ENCODE data around the gene GCLC. TPM values are rescaled to one million over a fixed set of nuclear protein-coding genes. Genes with fewer than 3 reads are reported as not detected.

The GCLC gene
- total RNA-seq, 1 donor from 2014 or later, result 25.0 TPM

DNA sequence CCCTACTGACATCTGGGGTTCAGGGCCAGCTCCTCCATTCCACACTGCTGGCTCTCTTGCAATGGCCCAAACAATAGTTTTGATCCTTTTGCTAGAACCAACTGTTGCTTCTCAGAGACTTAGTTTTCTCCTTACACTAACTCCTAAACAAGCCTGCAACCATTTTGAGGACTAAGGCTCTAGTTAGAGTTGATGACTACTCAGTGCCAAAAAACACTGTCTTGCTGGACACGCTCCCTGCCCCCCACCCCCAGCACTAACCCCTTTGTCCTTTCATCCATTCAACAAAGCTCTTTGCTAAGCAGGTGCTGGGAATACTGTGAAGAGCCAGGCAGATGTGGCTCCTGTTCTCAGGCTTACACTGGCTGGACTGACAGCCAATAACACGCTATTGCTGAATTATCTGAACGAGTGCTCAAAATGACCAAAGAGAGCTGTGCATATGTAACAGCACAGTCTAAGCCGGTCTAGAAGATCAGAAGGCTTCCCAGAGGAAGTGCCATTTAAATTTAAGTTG is 17.6 kb downstream of the GCLC start:
- intact Hi-C loops (cut with micrococcal nuclease), result no loop called here
- Mint-ChIP-seq H3K36me3 (ENCODE audit: low read depth) (peaks cover 3% of the 10 kb centered on the region), H3K4me3 (no peak overlapping the region), H3K27ac (no peak overlapping the region), H3K9me3 (no peaks in the 10 kb centered on the region), H3K27me3 (no peaks in the 10 kb centered on the region), H3K4me1 (peaks cover 8% of the 10 kb centered on the region)
- DNase-seq, result no peak

DNA sequence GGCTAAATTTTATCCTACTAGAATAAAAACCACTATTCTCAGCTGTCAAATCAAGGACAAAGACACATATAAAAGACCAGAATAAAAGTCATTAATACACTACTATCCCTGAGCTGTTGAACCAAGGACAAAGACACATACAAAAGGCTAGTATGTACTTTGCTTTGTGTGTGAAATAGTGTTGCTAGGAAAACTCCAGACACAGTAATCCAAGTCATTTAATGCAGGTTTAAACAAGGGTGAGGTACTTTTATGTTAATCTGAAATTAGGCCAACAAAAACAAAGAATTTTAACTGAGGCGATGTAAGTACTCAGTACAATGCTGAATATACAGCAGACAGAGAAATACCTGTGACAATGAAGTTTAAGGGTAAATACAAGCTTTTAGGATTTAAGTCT is 18.9 kb downstream of the GCLC start:
- Mint-ChIP-seq H3K36me3 (ENCODE audit: low read depth) (no peaks in the 10 kb centered on the region), H3K4me1 (no peaks in the 10 kb centered on the region), H3K27me3 (no peaks in the 10 kb centered on the region), H3K9me3 (no peaks in the 10 kb centered on the region), H3K27ac (no peak overlapping the region), H3K4me3 (no peak overlapping the region)
- intact Hi-C loops (cut with micrococcal nuclease), result no loop called here
- no peak for DNase-seq

DNA sequence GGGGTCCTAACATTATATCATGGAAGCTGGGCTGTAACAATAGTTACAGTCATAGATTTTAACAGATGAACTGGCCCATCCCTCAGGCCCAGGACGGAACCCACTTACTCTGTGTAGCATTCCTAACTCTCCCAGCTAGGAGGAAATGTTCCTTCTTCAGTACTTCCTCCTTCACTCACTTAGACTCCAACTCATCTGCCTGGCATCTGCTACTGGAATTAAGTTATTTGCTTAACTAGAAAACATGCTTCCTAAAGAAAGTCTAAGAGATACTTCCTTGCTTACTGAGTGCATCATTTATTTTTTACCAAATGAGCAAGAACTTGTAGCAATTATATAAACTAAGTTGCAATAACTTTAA is 20.5 kb downstream of the GCLC start:
- Mint-ChIP-seq H3K4me1 (peaks cover 1% of the 10 kb centered on the region), H3K36me3 (ENCODE audit: low read depth) (peaks cover 2% of the 10 kb centered on the region)

DNA sequence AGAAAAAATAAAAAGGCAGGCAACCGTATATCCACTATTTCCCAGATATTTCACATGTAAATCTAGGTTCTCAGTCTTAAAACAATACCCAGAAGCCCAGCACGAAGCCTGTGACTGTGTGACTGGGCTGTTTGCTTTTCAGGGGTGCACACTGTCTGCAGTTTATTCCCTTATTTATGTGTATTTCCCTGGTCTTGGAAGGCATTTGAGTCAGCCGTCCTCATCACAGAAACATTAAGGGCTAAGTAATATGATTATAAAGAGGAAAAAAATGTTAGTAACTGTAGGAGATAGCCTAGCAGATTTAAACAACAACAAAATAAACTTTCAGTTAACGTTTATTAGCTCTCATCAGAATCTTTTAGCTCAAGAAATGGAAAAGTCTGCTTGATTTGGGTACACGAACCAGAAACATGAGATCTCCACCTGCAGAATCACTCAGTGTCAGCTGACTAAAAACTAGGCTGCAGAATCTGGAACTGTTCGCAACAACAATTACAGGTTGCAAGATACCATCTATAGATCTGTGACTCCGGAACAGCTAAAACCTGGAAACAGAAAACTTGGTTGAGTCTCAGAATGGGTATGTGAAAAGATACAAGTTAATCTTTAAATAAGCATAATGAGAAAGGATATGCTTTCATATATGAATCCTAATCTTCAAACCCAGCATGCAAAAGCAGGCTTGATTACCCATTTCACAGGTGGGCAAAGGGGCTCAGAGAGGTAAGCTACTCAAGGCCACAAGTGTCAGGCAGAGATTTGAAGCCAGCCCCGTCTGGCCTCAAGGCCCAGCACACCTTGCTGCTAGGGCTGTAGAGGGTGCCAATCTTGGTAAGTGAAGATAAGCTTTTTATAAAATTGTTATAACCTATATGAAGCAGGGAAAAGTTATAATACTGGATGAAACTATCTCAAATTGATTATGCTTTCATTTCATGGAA is 21.1 kb downstream of the GCLC start:
- intact Hi-C loops (cut with micrococcal nuclease), result no loop called here
- H3K9me3 Mint-ChIP-seq, result no peaks in the 10 kb centered on the region
- H3K27me3 Mint-ChIP-seq, result no peaks in the 10 kb centered on the region
- DNase-seq, result no peak
- no peak overlapping the region for H3K4me3 Mint-ChIP-seq
- peaks cover 2% of the 10 kb centered on the region for H3K36me3 Mint-ChIP-seq (ENCODE audit: low read depth)
- no peak overlapping the region for H3K27ac Mint-ChIP-seq
- H3K4me1 Mint-ChIP-seq, result peaks cover 5% of the 10 kb centered on the region

More for the DNA sequence above, 20.5 kb downstream of the GCLC start:
- no peak for DNase-seq
- intact Hi-C loops (cut with micrococcal nuclease), result no loop called here
- H3K4me3 Mint-ChIP-seq, result no peak overlapping the region
- no peaks in the 10 kb centered on the region for H3K9me3 Mint-ChIP-seq
- no peak overlapping the region for H3K27ac Mint-ChIP-seq
- H3K27me3 Mint-ChIP-seq, result no peaks in the 10 kb centered on the region

DNA sequence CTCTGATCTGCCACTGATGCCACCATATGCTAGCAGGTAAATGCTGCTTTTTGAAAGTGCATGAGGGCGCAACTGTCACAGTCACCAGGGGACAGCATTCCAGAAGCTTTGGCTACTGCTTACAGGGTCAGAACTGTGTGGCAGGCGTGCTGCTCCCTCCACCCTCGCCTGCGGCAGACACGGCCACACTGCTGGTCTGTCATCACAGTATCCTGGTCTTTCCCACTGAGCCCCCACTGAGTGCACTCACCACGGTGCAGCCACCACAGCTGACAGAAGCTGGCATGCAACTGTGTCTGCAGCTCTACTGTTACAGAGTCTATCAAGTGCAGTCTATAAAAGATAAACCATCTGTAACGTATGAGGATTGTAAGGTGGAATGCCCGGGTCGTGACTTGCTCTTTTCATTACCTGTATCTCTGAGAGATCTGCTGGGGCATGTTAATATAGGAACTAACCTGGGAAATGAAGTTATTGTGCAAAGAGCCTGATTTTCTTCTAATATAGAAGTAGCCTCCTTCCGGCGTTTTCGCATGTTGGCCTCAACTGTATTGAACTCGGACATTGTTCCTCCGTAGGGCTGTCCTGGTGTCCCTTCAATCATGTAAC is 24.5 kb downstream of the GCLC start:
- Mint-ChIP-seq H3K27ac (no peak overlapping the region), H3K4me1 (peaks cover 5% of the 10 kb centered on the region), H3K36me3 (ENCODE audit: low read depth) (peaks cover 6% of the 10 kb centered on the region), H3K27me3 (no peaks in the 10 kb centered on the region), H3K4me3 (no peak overlapping the region), H3K9me3 (no peaks in the 10 kb centered on the region)
- no peak for DNase-seq
- intact Hi-C loops (cut with micrococcal nuclease), result no loop called here

DNA sequence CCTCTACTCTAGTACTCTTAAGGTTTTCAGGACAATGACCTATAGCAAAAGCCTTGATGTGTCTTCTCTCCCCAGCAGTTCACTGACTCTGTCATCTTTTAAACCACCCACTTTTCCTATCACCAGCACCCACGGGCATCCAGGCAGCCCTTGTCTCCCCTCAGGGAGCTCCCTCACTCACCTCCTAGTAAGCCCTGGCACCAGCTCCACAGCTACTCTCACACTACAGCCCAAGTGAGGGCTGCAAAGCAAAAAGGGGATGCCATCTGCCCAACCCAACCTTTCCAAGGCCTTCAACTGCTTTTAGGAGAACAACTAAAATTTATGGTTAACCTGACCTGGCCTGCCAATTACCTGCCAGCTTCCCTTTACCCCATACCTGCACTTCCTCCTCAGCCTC is 26.0 kb downstream of the GCLC start:
- no peaks in the 10 kb centered on the region for H3K27me3 Mint-ChIP-seq
- H3K4me3 Mint-ChIP-seq, result no peak overlapping the region
- peaks cover 5% of the 10 kb centered on the region for H3K4me1 Mint-ChIP-seq
- intact Hi-C loops (cut with micrococcal nuclease), result no loop called here
- H3K9me3 Mint-ChIP-seq, result no peaks in the 10 kb centered on the region
- no peak for DNase-seq
- no peak overlapping the region for H3K27ac Mint-ChIP-seq
- H3K36me3 Mint-ChIP-seq (ENCODE audit: low read depth), result peaks cover 8% of the 10 kb centered on the region

DNA sequence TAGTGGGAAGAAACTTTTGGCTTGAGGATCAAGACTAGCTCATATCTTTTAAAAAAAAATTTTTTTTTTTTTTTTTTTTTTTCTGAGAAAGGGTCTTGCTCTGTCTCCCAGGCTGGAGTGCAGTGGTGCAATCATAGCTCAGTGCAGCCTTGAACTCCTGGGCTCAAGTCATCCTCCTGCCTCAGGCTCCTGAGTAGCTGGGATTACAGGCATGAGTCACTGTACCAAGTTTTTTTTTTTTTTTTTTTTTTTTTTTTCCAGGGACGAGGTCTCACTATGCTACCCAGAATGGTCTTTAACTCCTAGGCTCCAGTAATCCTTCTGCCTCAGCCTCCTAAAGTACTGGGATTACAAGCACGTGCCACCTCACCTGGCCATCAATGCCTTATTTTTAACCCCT is 27.9 kb downstream of the GCLC start:
- H3K27me3 Mint-ChIP-seq, result no peaks in the 10 kb centered on the region
- H3K36me3 Mint-ChIP-seq (ENCODE audit: low read depth), result peaks cover 14% of the 10 kb centered on the region
- intact Hi-C loops (cut with micrococcal nuclease), result no loop called here
- no peak overlapping the region for H3K4me3 Mint-ChIP-seq
- no peaks in the 10 kb centered on the region for H3K9me3 Mint-ChIP-seq
- no peak overlapping the region for H3K27ac Mint-ChIP-seq
- H3K4me1 Mint-ChIP-seq, result peaks cover 5% of the 10 kb centered on the region
- no peak for DNase-seq

DNA sequence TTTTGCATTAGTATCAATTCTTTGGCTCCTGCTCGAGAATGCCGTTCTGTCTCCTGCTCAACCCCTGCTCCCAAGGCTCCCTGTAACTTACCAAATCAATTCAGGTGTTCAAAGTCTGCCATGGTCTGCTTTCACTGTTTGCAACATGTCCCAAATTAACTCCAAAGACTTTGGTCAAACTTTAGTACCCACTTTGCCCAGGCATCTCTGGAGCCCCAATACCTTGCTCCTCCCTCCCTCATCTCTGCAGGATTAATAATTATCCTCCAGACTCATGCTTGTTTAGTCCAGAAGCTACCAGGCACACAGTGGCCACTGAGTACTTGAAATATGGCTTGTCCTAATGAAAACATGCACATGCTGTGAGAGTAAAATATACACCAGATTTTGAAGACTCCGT is 30.2 kb downstream of the GCLC start:
- DNase-seq, result no peak
- peaks cover 15% of the 10 kb centered on the region for H3K36me3 Mint-ChIP-seq (ENCODE audit: low read depth)
- no peak overlapping the region for H3K4me3 Mint-ChIP-seq
- H3K27ac Mint-ChIP-seq, result no peak overlapping the region
- H3K4me1 Mint-ChIP-seq, result peaks cover 5% of the 10 kb centered on the region
- H3K27me3 Mint-ChIP-seq, result no peaks in the 10 kb centered on the region
- intact Hi-C loops (cut with micrococcal nuclease), result no loop called here
- H3K9me3 Mint-ChIP-seq, result no peaks in the 10 kb centered on the region

DNA sequence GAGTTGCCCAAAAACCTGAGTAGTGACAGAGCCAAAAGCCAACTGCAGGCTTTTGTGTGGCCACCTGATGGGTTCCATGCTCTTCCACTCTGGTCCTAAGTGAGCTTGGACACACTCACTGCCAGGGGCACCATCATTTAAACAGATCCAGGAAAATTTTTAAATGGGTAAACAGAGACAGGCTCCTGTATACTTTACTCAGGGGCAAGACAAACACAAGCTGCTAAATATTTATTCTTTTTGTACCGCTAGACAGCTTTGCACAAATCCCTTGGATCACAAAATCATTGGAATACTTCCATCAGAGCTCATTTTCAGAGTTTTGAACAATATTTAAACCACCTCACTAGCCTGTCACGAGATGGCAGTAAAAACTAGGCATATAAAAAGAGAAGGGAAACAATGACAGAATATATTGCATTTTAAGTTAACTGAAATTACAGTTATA is 31.4 kb downstream of the GCLC start:
- no peak for DNase-seq
- Mint-ChIP-seq H3K9me3 (no peaks in the 10 kb centered on the region), H3K27me3 (no peaks in the 10 kb centered on the region), H3K27ac (no peak overlapping the region), H3K36me3 (ENCODE audit: low read depth) (peaks cover 17% of the 10 kb centered on the region), H3K4me1 (no peaks in the 10 kb centered on the region), H3K4me3 (no peak overlapping the region)
- intact Hi-C loops (cut with micrococcal nuclease), result no loop called here

DNA sequence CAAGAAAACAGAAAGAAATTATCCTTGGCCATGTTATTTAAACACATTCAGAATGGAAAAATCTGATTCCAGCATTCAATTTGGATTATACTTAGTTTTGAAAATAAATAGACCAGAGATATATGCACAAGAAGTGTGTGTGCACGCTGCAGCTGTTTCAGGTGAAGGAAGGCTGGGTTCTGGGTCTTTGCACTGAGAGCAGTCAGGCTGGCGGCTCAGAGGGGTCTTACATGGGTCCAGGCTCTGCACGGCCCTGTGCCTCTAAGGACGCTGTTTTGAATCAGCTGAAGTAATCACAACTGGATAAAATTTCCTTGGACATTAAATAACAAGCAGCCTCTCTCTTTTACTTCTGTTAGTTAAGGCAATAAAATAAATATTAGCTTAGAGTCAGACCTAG is 31.8 kb downstream of the GCLC start:
- Mint-ChIP-seq H3K4me1 (no peaks in the 10 kb centered on the region), H3K36me3 (ENCODE audit: low read depth) (peaks cover 22% of the 10 kb centered on the region), H3K27ac (no peak overlapping the region), H3K9me3 (no peaks in the 10 kb centered on the region), H3K4me3 (no peak overlapping the region), H3K27me3 (no peaks in the 10 kb centered on the region)
- intact Hi-C loops (cut with micrococcal nuclease), result no loop called here
- DNase-seq, result no peak

DNA sequence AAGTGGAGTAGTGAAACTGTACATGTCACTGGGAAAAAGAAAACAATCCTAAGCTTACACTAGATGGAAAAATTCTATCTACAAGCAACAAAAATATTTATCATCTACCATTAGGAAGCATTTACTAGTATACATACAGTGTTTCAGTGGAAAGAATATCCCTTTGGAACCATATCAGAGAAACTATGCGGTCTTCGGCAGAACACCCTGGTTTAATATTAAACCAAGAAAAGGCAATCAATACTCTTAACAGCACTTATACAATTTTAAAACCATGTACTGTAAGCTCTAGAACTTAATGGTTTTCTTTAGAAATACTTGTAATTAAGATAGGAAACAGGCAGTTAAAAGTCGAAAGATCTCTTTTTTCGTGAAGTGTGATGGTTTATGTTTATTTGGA is 32.3 kb downstream of the GCLC start:
- H3K9me3 Mint-ChIP-seq, result no peaks in the 10 kb centered on the region
- no peaks in the 10 kb centered on the region for H3K4me1 Mint-ChIP-seq

DNA sequence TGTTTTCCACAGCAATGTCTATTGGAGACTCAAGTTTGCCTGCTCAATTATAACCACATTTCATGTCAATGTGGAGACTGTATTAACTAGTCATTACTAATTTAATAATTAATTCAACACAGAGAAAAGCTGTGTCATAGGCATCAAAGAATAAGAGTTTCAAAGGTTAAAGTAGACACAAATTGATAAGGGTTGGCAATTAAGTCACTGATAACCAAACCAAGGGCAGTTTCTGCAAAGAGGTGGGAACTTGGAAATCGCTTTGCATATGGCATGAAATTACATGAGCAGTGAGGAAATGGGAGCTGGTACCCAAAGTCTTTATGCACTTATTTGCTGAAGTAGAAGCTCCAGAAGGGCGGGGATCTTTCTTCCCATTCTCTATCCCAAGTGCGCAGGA is 34.2 kb downstream of the GCLC start:
- no peaks in the 10 kb centered on the region for H3K9me3 Mint-ChIP-seq
- intact Hi-C loops (cut with micrococcal nuclease), result no loop called here
- H3K27me3 Mint-ChIP-seq, result no peaks in the 10 kb centered on the region
- no peak overlapping the region for H3K4me3 Mint-ChIP-seq
- H3K36me3 Mint-ChIP-seq (ENCODE audit: low read depth), result peaks cover 28% of the 10 kb centered on the region
- DNase-seq, result no peak
- H3K27ac Mint-ChIP-seq, result no peak overlapping the region
- peaks cover 2% of the 10 kb centered on the region for H3K4me1 Mint-ChIP-seq

More for the DNA sequence above, 32.3 kb downstream of the GCLC start:
- peaks cover 23% of the 10 kb centered on the region for H3K36me3 Mint-ChIP-seq (ENCODE audit: low read depth)
- no peak overlapping the region for H3K27ac Mint-ChIP-seq
- H3K4me3 Mint-ChIP-seq, result no peak overlapping the region
- no peaks in the 10 kb centered on the region for H3K27me3 Mint-ChIP-seq
- DNase-seq, result no peak
- intact Hi-C loops (cut with micrococcal nuclease), result no loop called here

DNA sequence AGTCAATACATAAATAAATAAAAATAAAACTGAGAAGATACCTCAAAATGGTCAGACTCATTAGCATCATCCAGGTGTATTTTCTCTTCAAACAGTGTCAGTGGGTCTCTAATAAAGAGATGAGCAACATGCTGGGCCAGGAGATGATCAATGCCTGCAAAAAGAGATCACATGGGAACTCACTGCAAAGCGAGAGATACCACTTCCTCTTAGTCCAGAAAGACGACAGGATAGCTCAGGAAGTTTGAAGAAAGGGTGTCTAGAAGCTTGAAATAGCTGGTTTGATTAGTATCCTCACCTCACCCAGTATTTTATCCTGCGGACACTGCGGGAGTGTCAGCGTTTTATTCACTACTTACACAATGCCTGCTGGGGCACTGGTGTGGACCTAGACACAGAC is 38.0 kb downstream of the GCLC start:
- intact Hi-C loops (cut with micrococcal nuclease), result no loop called here
- DNase-seq, result no peak
- no peaks in the 10 kb centered on the region for H3K27me3 Mint-ChIP-seq
- H3K27ac Mint-ChIP-seq, result no peak overlapping the region
- peaks cover 2% of the 10 kb centered on the region for H3K4me1 Mint-ChIP-seq
- peaks cover 31% of the 10 kb centered on the region for H3K36me3 Mint-ChIP-seq (ENCODE audit: low read depth)
- H3K4me3 Mint-ChIP-seq, result no peak overlapping the region
- no peaks in the 10 kb centered on the region for H3K9me3 Mint-ChIP-seq

DNA sequence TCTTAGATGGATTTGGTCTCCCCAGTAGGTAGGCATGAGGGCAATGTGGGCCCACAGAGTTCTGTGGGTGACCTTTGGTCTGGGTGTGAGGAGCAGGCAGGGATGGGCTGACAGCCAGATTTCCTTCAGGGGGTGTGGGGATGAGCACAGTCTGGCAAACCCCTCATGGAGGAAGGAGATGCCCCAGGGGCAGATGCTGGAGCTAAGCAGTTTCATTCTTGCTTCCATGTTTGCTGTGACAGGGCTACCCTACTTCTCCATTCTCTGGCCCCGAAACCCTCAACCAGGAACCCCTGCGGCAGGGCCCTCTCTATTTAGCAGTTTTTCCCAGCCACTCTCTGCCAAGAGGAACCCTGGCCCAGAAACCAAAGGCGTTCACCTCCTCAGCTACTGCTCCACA is 40.4 kb downstream of the GCLC start:
- Mint-ChIP-seq H3K27ac (no peak overlapping the region), H3K27me3 (no peaks in the 10 kb centered on the region), H3K4me3 (no peak overlapping the region), H3K4me1 (peaks cover 2% of the 10 kb centered on the region), H3K36me3 (ENCODE audit: low read depth) (peaks cover 28% of the 10 kb centered on the region), H3K9me3 (no peaks in the 10 kb centered on the region)
- intact Hi-C loops (cut with micrococcal nuclease), result no loop called here
- no peak for DNase-seq

All from activated CD4-positive, alpha-beta T cell treated with anti-CD3 and anti-CD28 coated beads, Interleukin-2, amount 10 ng/mL, durations not matched to agents 24 days and 14 days (primary cell).